Neuron (in vitro differentiated cells): ENCODE results near the gene FDPS.

Source experiments
- H2AFZ ChIP-seq: one replicate; pipeline ENCODE4 v1.6.1; 2013; ENCODE audit warnings: low read depth, mild to moderate bottlenecking, inconsistent platforms, low read length, moderate library complexity
- H3K27me3 ChIP-seq: one replicate; pipeline ENCODE4 v1.6.1; 2013; ENCODE audit warnings: low read length; ENCODE audit not compliant: insufficient read depth
- H3K36me3 ChIP-seq: one replicate; pipeline ENCODE4 v1.6.1; 2013; ENCODE audit warnings: low read length; ENCODE audit not compliant: insufficient read depth
- H3K4me1 ChIP-seq: one replicate; pipeline ENCODE4 v1.6.1; 2013; ENCODE audit warnings: low read length; ENCODE audit not compliant: insufficient read depth
- H3K4me3 ChIP-seq: 2 replicates; pipeline ENCODE4 v1.5.1; 2013; ENCODE audit warnings: mild to moderate bottlenecking, low read length, moderate library complexity
- H3K9me3 ChIP-seq: one replicate; pipeline ENCODE4 v1.6.1; 2013; ENCODE audit warnings: low read length

FDPS gene

GRCh38 chr1:155308493-155309422, at the start of gene FDPS:
Gene FDPS (plus strand): TSS chr1:155308866. CDS start chr1:155309790, 924 bp downstream.
- Histone ChIP-seq H3K27me3 (no peaks in the 10 kb centered on the region), H3K4me3 (peak within 1 kb of the TSS; percentile 66)

GRCh38 chr1:155260276-155260675, 48.4 kb upstream of the FDPS start:
- Histone ChIP-seq H3K36me3 (peaks cover 44% of the 10 kb centered on the region), H2AFZ (no peak overlapping the region), H3K4me3 (no peak overlapping the region), H3K27me3 (no peaks in the 10 kb centered on the region), H3K9me3 (no peaks in the 10 kb centered on the region), H3K4me1 (peaks cover 9% of the 10 kb centered on the region)

More at GRCh38 chr1:155308493-155309422, at the start of gene FDPS:
- Histone ChIP-seq H3K36me3 (peaks cover 25% of the 10 kb centered on the region), H2AFZ (no peak within 1 kb of the TSS), H3K9me3 (no peaks in the 10 kb centered on the region), H3K4me1 (peaks cover 17% of the 10 kb centered on the region)

DNA sequence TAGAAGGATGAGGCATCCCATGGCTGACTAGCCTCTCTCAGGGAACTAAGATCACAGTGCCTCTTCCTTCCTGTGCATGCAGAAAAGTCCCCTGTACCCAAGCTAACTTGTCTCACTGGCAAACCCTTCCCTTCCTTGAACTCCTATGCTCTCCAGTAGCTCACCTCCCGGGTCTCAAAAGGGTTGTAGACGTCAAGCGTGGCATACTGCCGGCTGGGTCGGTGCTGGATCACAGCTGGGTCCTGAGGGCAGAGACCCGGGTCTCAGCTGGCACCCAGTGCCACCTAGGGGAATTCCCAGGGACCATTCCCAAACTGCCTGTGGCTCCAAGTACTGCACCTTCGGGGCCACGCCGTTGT, 47.2 kb upstream of the FDPS start:
- H3K36me3 ChIP-seq: peaks cover 53% of the 10 kb centered on the region
- no peaks in the 10 kb centered on the region for H3K27me3 ChIP-seq
- no peak overlapping the region for H2AFZ ChIP-seq
- peak overlapping the region; percentile 73 for H3K4me3 ChIP-seq
- H3K9me3 ChIP-seq: no peaks in the 10 kb centered on the region
- H3K4me1 ChIP-seq: peaks cover 9% of the 10 kb centered on the region

DNA sequence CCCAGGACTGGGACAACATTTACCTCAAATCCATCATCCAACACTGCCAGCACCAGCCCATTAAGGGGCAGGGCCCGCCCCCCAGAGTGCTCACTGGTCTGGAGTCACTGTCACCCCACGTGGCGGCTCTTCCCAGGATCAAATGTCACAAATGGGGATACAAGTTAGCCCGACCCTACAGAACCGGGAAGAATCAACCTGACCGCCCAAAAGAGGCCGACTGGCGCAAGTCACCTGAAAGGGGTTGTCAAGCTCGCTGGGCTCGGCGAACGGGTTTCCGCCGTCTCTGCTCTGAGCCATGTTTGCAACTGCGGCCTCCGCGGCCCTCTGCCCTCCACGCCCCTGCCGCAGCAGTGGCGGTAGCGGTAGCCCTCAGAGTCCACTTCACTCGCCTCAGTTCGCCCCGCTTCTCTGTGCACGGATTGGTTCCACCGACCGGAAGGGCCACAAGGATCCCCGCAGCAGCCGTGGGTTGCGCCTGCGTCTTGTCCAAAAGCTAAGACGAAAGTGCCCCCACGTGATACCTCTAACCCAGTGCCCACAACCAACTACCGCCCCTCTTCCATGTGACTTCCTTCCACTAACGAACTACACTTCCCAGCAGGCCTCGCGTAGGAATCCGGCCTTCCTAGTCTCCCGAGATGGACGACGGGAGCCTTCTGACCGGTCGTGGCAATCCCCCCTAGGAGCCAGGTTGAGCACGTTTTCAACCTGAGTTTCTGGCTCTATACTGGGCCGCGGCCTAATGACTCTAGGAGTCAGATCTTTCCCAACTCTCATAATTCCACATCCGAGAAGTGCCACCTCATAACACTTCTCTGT, 46.6 kb upstream of the FDPS start, which contains the start of gene SCAMP3:
TSS of gene SCAMP3 (minus strand) at position 509 of the 822 bp plus-strand sequence. CDS start at position 300, 209 bp downstream.
- peaks cover 53% of the 10 kb centered on the region for H3K36me3 ChIP-seq
- peak within 1 kb of the TSS; percentile 73 for H3K4me3 ChIP-seq
- no peaks in the 10 kb centered on the region for H3K9me3 ChIP-seq
- H2AFZ ChIP-seq: no peak within 1 kb of the TSS
- H3K4me1 ChIP-seq: peaks cover 9% of the 10 kb centered on the region
- no peaks in the 10 kb centered on the region for H3K27me3 ChIP-seq

- no peak overlapping the region for H3K4me3 ChIP-seq
- no peaks in the 10 kb centered on the region for H3K27me3 ChIP-seq
- no peak overlapping the region for H2AFZ ChIP-seq
- H3K9me3 ChIP-seq: no peaks in the 10 kb centered on the region
- H3K36me3 ChIP-seq: peaks cover 60% of the 10 kb centered on the region
- peaks cover 9% of the 10 kb centered on the region for H3K4me1 ChIP-seq
Measured at GRCh38 chr1:155263067-155263466, 45.6 kb upstream of the FDPS start.

DNA sequence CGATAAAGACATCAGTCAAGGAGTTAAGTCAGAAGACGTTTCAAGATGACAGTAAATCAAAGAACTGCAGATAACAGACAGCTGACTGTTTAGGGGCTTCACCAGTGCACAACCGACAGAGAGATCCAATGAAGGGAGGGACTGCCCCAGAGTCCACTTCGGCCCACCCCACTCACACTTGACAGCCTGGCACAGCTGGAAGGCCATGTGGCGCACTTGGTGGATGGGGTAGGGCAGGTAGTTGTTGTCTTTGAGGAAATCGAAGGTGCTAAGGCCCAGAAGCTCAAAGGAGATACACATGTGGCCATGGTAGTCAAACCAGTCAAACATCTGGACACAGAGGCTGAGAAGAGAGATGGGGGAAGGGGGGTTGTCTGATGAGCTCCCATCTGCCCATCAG, 42.1 kb upstream of the FDPS start:
- Histone ChIP-seq H2AFZ (no peak overlapping the region), H3K27me3 (no peaks in the 10 kb centered on the region), H3K4me1 (peaks cover 1% of the 10 kb centered on the region), H3K36me3 (peaks cover 77% of the 10 kb centered on the region), H3K9me3 (no peaks in the 10 kb centered on the region), H3K4me3 (no peak overlapping the region)

DNA sequence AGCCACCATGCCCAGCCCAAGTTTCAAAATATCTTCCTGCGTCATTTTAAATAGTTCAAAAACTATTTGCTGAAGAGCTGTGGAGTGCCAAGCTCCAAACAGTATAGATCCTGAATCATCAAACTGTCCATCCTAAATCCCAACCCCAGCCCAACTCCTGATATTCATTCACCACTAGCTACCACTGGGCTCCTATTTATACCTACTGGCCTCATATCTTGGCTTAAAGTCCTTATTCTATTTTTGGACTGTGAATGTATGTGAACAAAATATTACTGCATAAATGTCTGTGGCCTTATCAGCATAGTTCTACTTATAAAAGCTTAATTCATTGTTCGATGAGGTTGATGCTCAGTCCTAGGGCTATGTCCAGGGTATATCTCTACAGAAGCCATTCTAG, 41.3 kb upstream of the FDPS start:
- Histone ChIP-seq H3K36me3 (peaks cover 80% of the 10 kb centered on the region), H3K9me3 (no peaks in the 10 kb centered on the region), H3K27me3 (no peaks in the 10 kb centered on the region), H3K4me3 (no peak overlapping the region), H3K4me1 (peaks cover 3% of the 10 kb centered on the region), H2AFZ (no peak overlapping the region)

GRCh38 chr1:155268630-155269029, 40.0 kb upstream of the FDPS start:
- H3K27me3 ChIP-seq: no peaks in the 10 kb centered on the region
- H3K4me1 ChIP-seq: peaks cover 7% of the 10 kb centered on the region
- H2AFZ ChIP-seq: no peak overlapping the region
- H3K9me3 ChIP-seq: no peaks in the 10 kb centered on the region
- H3K36me3 ChIP-seq: peaks cover 71% of the 10 kb centered on the region
- H3K4me3 ChIP-seq: no peak overlapping the region

- H3K27me3 ChIP-seq: no peaks in the 10 kb centered on the region
- peaks cover 63% of the 10 kb centered on the region for H3K36me3 ChIP-seq
Measured at GRCh38 chr1:155269381-155269780, 39.3 kb upstream of the FDPS start.

GRCh38 chr1:155272466-155273342, 36.0 kb upstream of the FDPS start:
- H3K4me1 ChIP-seq: peaks cover 13% of the 10 kb centered on the region
- H3K36me3 ChIP-seq: peaks cover 36% of the 10 kb centered on the region
- H3K4me3 ChIP-seq: peak overlapping the region; percentile 91
- no peaks in the 10 kb centered on the region for H3K27me3 ChIP-seq
- H3K9me3 ChIP-seq: no peaks in the 10 kb centered on the region
- H2AFZ ChIP-seq: no peak overlapping the region

More at GRCh38 chr1:155269381-155269780, 39.3 kb upstream of the FDPS start:
- Histone ChIP-seq H3K9me3 (no peaks in the 10 kb centered on the region), H2AFZ (no peak overlapping the region), H3K4me3 (no peak overlapping the region), H3K4me1 (peaks cover 10% of the 10 kb centered on the region)

DNA sequence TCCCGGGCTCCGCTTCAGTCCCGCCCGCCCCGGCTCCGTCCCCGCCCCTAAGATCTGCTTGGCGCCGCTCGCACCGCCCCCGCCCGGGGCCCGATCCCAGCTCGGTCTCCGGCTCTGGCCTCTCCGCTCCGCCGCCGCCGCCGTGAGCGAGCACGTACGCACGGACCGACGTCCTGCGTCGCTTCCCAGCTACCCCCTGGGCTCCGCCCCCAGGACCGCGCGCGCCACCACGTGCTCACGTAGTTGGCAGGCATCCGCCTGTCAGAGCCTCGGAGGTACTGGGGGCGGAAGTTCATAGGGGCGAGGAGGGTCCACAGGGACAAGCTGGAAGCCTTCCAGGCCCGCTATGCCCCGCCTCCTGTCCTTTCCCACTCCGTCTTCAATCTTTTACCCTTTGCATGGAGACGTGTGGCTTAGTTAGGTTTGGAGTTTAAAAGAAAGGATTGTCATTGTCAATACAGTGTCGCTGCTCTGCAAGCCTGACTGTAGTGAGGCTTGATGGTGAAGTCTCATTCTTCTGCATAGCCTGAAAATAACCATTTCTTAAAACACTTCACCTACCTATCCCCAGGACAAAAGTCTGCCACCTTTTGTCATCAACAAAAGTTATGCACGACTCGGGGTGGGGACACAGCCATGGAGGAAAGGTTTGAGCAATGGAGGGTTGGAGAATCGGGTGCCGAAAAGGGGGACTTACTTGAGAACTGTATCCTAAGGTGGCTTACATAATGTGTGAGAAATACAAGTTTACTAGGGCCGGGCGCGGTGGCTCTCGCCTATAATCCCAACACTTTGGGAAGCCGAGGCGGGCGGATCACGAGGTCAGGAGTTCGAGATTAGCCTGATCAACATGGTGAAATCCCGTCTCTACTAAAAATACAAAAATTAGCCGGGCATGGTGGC, 35.1 kb upstream of the FDPS start, which contains the start of gene CLK2:
TSS of gene CLK2 (minus strand) at position 162 of the 903 bp plus-strand sequence. CDS start 2,527 bp downstream, outside the sequence.
- H3K27me3 ChIP-seq: no peaks in the 10 kb centered on the region
- H3K36me3 ChIP-seq: peaks cover 27% of the 10 kb centered on the region
- H2AFZ ChIP-seq: peak within 1 kb of the TSS; percentile 81
- H3K9me3 ChIP-seq: no peaks in the 10 kb centered on the region
- peaks cover 16% of the 10 kb centered on the region for H3K4me1 ChIP-seq
- H3K4me3 ChIP-seq: peak within 1 kb of the TSS; percentile 91
